Hepatocyte (in vitro differentiated cells): ENCODE data around the gene SLAMF8. TPM values are rescaled to one million over a fixed set of nuclear protein-coding genes. Genes with fewer than 3 reads are reported as not detected.

Source experiments
- DNase-seq: peaks from one replicate; pipeline ENCODE4 v3.0.0-alpha.2; 2016; ENCODE audit warnings: low spot score
- H2AFZ ChIP-seq: fragments of 200-600 bp; sonication (generic); 2 replicates; pipeline ENCODE4 v1.6.0; 2016; ENCODE audit warnings: antibody characterized with exemption, mild to moderate bottlenecking
- H3K27ac ChIP-seq: fragments of 200-600 bp; sonication (generic); 2 replicates; pipeline ENCODE4 v1.5.1; 2016; ENCODE audit warnings: mild to moderate bottlenecking
- H3K27me3 ChIP-seq: fragments of 200-600 bp; sonication (generic); 2 replicates; pipeline ENCODE4 v1.6.1; 2016
- H3K36me3 ChIP-seq: fragments of 200-600 bp; sonication (generic); replicated peaks from 2 replicates; pipeline ENCODE4 v1.5.1; 2016; ENCODE audit warnings: low read depth; ENCODE audit not compliant: insufficient read depth
- H3K4me1 ChIP-seq: fragments of 200-600 bp; sonication (generic); 2 replicates; pipeline ENCODE4 v1.5.1; 2016; ENCODE audit warnings: mild to moderate bottlenecking, moderate library complexity; ENCODE audit not compliant: insufficient read depth
- H3K4me2 ChIP-seq: fragments of 200-600 bp; sonication (generic); 2 replicates; pipeline ENCODE4 v1.6.0; 2016
- H3K4me3 ChIP-seq: fragments of 200-600 bp; sonication (generic); 2 replicates; pipeline ENCODE4 v1.5.1; 2016; ENCODE audit warnings: mild to moderate bottlenecking
- H3K79me2 ChIP-seq: fragments of 200-600 bp; sonication (generic); 2 replicates; pipeline ENCODE4 v1.6.0; 2017; ENCODE audit warnings: mild to moderate bottlenecking
- H3K9me2 ChIP-seq: fragments of 200-600 bp; sonication (generic); replicated peaks from 2 replicates; pipeline ENCODE4 v1.6.0; 2017; ENCODE audit warnings: mild to moderate bottlenecking; ENCODE audit not compliant: insufficient read depth
- H3K9me3 ChIP-seq: fragments of 200-600 bp; sonication (generic); 2 replicates; pipeline ENCODE4 v1.5.1; 2016; ENCODE audit warnings: low read depth, mild to moderate bottlenecking
- H4K20me1 ChIP-seq: fragments of 200-600 bp; sonication (generic); 2 replicates; pipeline ENCODE4 v1.6.0; 2016; ENCODE audit warnings: mild to moderate bottlenecking; ENCODE audit not compliant: insufficient read depth, poor library complexity, severe bottlenecking
- EZH2 ChIP-seq: fragments of 200-600 bp; sonication (generic); IDR thresholded peaks from 2 replicates; pipeline ENCODE4 v1.6.1; 2016; ENCODE audit warnings: antibody characterized with exemption, mild to moderate bottlenecking, borderline replicate concordance
- EZH2phosphoT487 ChIP-seq: fragments of 200-600 bp; sonication (generic); IDR thresholded peaks from one replicate; pipeline ENCODE4 v1.6.1; 2018; ENCODE audit warnings: antibody characterized with exemption, mild to moderate bottlenecking, low read depth, moderate library complexity; ENCODE audit not compliant: unreplicated experiment, severe bottlenecking
- WGBS: methylation state at CpG from one replicate; pipeline ENCODE4 v1.1.6; 2016; ENCODE audit warnings: low lambda C conversion rate; ENCODE audit errors: missing lambda C conversion rate; 5-methylcytosine and 5-hydroxymethylcytosine counted together
- polyA plus RNA-seq: library from polyadenylated mRNA; unstranded; fragments of >200 nt; fragmentation: Nextera tagmentation; extraction: Ambion mirVana; gene quantifications from 2 replicates; pipeline ENCODE4 v1.2.1, GENCODE V29; 2016
- total RNA-seq: library from RNA; depleted of rRNA; stranded (reverse); fragments of >200 nt; gene quantifications from 2 replicates; pipeline ENCODE4 v1.2.3, GENCODE V29; 2014
- TF ChIP-seq, protein P1 (sequence below): fragments of 200-600 bp; sonication (generic); IDR thresholded peaks from 2 replicates; pipeline ENCODE4 v1.5.1; 2016; ENCODE audit warnings: antibody characterized with exemption, mild to moderate bottlenecking; ENCODE audit not compliant: poor library complexity

Gene SLAMF8
- total and polyA plus RNA-seq, 2 experiments from 2014 or later: 0.57 to 0.74 TPM

DNA sequence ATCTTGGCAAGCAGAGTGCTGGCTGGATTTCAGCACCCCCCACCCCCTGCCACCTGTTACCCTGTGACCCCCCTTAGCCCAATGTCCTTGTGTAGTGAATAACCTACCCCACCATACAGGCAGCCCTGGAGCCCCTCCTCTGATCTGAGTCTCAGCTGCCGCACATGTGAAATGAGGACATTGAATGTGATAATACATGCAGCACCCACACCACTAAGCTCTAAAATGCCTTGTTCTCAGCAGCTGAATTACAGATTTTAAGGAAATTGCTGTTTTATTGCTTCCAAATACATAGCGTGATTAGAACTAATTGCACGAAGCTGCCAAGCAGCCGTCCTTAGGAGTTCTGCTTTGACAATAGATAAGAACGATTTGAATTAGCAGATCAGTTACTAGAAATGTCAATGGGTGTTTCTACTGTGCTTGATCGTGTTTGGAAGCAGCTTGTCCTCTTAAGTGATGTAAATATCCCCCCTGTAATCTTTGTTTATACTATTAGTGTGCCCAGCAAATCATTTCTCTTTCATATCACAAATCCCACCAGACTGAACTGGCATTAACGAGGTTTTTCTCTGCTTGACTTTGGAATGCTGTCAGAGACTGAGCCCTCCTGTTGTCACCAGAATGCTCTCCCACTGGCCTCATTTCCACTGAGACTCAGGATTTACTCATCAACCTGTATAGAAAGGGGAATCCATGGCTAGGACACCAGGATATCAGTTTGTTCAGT is 4.9 kb downstream of the SLAMF8 start:
- H3K79me2 ChIP-seq: no peaks in the 10 kb centered on the region
- DNase-seq: no peak
- no peaks in the 10 kb centered on the region for H3K36me3 ChIP-seq
- no peaks in the 10 kb centered on the region for H3K9me2 ChIP-seq
- H3K27me3 ChIP-seq: no peaks in the 10 kb centered on the region
- H3K4me3 ChIP-seq: no peak overlapping the region
- no peaks in the 10 kb centered on the region for H3K4me1 ChIP-seq
- no peak overlapping the region for H3K27ac ChIP-seq
- H3K4me2 ChIP-seq: no peak overlapping the region
- no peaks in the 10 kb centered on the region for H4K20me1 ChIP-seq
- no peaks in the 10 kb centered on the region for H3K9me3 ChIP-seq
- TF ChIP-seq EZH2 (no peak), EZH2phosphoT487 (no peak)
- TF ChIP-seq, protein P1, sequence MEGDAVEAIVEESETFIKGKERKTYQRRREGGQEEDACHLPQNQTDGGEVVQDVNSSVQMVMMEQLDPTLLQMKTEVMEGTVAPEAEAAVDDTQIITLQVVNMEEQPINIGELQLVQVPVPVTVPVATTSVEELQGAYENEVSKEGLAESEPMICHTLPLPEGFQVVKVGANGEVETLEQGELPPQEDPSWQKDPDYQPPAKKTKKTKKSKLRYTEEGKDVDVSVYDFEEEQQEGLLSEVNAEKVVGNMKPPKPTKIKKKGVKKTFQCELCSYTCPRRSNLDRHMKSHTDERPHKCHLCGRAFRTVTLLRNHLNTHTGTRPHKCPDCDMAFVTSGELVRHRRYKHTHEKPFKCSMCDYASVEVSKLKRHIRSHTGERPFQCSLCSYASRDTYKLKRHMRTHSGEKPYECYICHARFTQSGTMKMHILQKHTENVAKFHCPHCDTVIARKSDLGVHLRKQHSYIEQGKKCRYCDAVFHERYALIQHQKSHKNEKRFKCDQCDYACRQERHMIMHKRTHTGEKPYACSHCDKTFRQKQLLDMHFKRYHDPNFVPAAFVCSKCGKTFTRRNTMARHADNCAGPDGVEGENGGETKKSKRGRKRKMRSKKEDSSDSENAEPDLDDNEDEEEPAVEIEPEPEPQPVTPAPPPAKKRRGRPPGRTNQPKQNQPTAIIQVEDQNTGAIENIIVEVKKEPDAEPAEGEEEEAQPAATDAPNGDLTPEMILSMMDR: no peak
- H2AFZ ChIP-seq: no peak overlapping the region
- WGBS: 26% methylated on average over 7 of the region's 7 CpGs

DNA sequence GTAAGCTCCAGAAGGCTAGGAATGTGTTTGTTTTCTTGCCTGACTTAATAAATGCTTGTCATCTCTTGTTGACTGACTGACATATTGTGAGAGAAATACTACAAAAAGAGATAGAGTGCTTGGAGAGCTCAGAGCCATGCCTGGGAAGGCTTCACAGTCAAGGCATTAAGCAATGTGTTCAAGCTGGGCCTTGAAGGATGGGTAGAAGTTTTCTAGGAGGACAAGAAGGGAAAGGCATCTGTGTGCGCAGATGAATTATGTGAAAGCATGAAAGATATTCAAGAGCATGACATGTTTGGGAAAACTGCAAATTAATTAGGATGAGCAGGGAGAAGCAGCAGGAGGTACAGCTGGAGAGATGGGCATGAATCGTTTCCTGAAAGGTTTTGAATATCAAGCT is 5.6 kb downstream of the SLAMF8 start:
- H4K20me1 ChIP-seq: no peaks in the 10 kb centered on the region
- H3K79me2 ChIP-seq: no peaks in the 10 kb centered on the region
- no peak overlapping the region for H3K27ac ChIP-seq
- H3K9me3 ChIP-seq: no peaks in the 10 kb centered on the region
- no peaks in the 10 kb centered on the region for H3K36me3 ChIP-seq
- H2AFZ ChIP-seq: no peak overlapping the region
- no peaks in the 10 kb centered on the region for H3K4me1 ChIP-seq
- H3K9me2 ChIP-seq: no peaks in the 10 kb centered on the region
- TF ChIP-seq EZH2: no peak
- no peak for TF ChIP-seq EZH2phosphoT487
- TF ChIP-seq, protein P1: no peak
- no peak for DNase-seq
- H3K27me3 ChIP-seq: no peaks in the 10 kb centered on the region
- no peak overlapping the region for H3K4me2 ChIP-seq
- no peak overlapping the region for H3K4me3 ChIP-seq
- WGBS: 97% methylated on average over 2 of the region's 2 CpGs

DNA sequence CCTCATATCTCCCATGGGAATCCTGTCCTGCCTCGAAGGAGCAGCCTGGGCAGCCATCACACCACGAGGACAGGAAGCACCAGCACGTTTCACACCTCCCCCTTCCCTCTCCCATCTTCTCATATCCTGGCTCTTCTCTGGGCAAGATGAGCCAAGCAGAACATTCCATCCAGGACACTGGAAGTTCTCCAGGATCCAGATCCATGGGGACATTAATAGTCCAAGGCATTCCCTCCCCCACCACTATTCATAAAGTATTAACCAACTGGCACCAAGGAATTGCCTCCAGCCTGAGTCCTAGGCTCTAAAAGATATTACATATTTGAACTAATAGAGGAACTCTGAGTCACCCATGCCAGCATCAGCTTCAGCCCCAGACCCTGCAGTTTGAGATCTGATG is 8.7 kb downstream of the SLAMF8 start:
- no peaks in the 10 kb centered on the region for H3K27me3 ChIP-seq
- no peaks in the 10 kb centered on the region for H3K9me2 ChIP-seq
- H3K79me2 ChIP-seq: no peaks in the 10 kb centered on the region
- H3K9me3 ChIP-seq: no peaks in the 10 kb centered on the region
- H3K4me2 ChIP-seq: no peak overlapping the region
- DNase-seq: no peak
- H3K4me1 ChIP-seq: no peaks in the 10 kb centered on the region
- H3K27ac ChIP-seq: no peak overlapping the region
- H2AFZ ChIP-seq: no peak overlapping the region
- TF ChIP-seq EZH2: no peak
- TF ChIP-seq, protein P1: no peak
- TF ChIP-seq EZH2phosphoT487: no peak
- no peak overlapping the region for H3K4me3 ChIP-seq
- no peaks in the 10 kb centered on the region for H4K20me1 ChIP-seq
- H3K36me3 ChIP-seq: no peaks in the 10 kb centered on the region
- 76% methylated on average over 3 of the region's 3 CpGs for WGBS
